ENCODE results near the gene ERC2. TPM values are rescaled to one million over a fixed set of nuclear protein-coding genes. Genes with fewer than 3 reads are reported as not detected.

ERC2 gene
- total RNA-seq, 1 donor from 2014 or later, result 0.11 TPM

- DNase-seq (ENCODE audit: low spot score in 2 of 2), result no peak
- intact Hi-C loops (cut with DNase I), result no loop called here
- H3K36me3 ChIP-seq, result no peaks in the 10 kb centered on the region
- H3K27me3 ChIP-seq, result no peaks in the 10 kb centered on the region
- H3K4me3 ChIP-seq, result no peak overlapping the region
- TF ChIP-seq, protein P1, sequence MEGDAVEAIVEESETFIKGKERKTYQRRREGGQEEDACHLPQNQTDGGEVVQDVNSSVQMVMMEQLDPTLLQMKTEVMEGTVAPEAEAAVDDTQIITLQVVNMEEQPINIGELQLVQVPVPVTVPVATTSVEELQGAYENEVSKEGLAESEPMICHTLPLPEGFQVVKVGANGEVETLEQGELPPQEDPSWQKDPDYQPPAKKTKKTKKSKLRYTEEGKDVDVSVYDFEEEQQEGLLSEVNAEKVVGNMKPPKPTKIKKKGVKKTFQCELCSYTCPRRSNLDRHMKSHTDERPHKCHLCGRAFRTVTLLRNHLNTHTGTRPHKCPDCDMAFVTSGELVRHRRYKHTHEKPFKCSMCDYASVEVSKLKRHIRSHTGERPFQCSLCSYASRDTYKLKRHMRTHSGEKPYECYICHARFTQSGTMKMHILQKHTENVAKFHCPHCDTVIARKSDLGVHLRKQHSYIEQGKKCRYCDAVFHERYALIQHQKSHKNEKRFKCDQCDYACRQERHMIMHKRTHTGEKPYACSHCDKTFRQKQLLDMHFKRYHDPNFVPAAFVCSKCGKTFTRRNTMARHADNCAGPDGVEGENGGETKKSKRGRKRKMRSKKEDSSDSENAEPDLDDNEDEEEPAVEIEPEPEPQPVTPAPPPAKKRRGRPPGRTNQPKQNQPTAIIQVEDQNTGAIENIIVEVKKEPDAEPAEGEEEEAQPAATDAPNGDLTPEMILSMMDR (IDR thresholded peaks at IDR 0.05), result no peak
- no peaks in the 10 kb centered on the region for H3K4me1 ChIP-seq
- no peaks in the 10 kb centered on the region for H3K9me3 ChIP-seq
- H3K27ac ChIP-seq, result no peak overlapping the region
These were observed 234.5 kb downstream of the ERC2 start for GRCh38 chr3:56233742-56234141.

GRCh38 chr3:56229311-56229710, 239.0 kb downstream of the ERC2 start:
- intact Hi-C loops (cut with DNase I), result no loop called here
- H3K4me1 ChIP-seq, result no peaks in the 10 kb centered on the region
- no peaks in the 10 kb centered on the region for H3K36me3 ChIP-seq
- TF ChIP-seq, protein P1 (IDR thresholded peaks at IDR 0.05), result no peak
- no peak overlapping the region for H3K4me3 ChIP-seq
- no peak overlapping the region for H3K27ac ChIP-seq
- H3K27me3 ChIP-seq, result no peaks in the 10 kb centered on the region
- H3K9me3 ChIP-seq, result no peaks in the 10 kb centered on the region
- DNase-seq (ENCODE audit: low spot score in 2 of 2), result no peak

DNA sequence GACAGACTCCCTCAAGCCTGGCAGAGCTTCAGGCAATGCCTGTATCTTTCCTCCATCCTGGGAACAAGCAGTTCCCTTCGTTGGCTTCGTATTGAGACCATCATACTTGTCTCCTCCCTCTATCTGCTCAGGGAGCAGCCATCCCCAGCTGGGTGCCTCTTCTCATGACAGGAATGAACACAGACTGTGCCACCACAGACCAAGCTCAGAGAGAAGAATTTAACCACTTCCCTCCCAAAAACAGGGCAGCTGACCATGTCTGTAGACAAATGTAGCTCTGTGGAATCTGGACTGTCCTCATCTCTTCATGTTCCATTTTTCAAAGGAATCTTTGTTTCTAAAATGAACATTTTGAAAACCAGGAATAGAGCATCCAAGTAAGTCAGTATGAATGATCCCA, 245.4 kb downstream of the ERC2 start:
- intact Hi-C loops (cut with DNase I), result no loop called here
- H3K4me3 ChIP-seq, result no peak overlapping the region
- TF ChIP-seq, protein P1 (IDR thresholded peaks at IDR 0.05), result no peak

DNA sequence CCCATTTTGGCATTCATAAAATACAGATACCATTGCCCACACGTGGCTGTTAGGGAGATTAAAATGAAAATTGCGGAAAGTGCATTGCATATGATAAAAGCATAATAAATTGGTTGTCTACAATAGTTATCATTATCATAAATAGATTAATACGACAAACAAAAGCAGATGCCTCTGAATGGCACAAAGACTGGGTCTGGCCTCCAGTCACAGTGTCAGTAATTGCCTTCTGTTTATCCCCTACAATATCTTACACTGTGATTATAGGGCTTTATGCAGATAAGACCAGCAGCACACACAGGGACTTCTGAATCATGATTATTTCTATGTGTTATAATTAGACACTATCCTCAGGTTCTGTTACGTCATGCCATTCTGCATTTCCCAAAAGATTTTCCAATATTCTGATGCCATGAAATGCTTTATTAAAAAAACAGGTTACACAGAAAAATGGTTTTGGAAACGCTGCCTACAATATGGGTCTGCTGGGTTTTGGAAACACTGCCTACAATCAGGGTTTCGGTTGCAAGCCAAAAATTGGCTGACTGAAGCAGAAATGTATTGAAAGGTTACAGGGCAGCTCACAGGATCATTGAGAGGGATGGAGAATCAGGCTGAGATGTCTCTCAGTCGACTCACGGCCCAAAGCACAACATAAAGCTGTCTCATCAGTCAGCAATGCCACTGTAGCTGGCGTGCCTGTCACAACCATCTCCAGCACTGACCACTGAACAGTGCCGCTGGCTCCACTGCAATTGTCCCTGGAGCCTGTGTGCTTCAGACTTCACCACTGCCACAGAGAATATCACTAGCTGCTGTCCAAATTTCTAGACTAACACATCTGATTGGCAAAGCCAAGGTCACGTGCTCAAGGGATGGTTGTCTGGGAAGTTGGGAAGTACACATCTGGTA, 248.1 kb downstream of the ERC2 start:
- DNase-seq (ENCODE audit: low spot score in 2 of 2), result no peak
- intact Hi-C loops (cut with DNase I), result no loop called here
- Histone ChIP-seq H3K9me3 (no peaks in the 10 kb centered on the region), H3K4me3 (no peak overlapping the region), H3K27me3 (no peaks in the 10 kb centered on the region), H3K27ac (no peak overlapping the region), H3K4me1 (no peaks in the 10 kb centered on the region), H3K36me3 (no peaks in the 10 kb centered on the region)
- TF ChIP-seq, protein P1 (IDR thresholded peaks at IDR 0.05), result no peak

More for the DNA sequence above, 245.4 kb downstream of the ERC2 start:
- Histone ChIP-seq H3K27ac (no peak overlapping the region), H3K9me3 (no peaks in the 10 kb centered on the region), H3K36me3 (no peaks in the 10 kb centered on the region), H3K27me3 (no peaks in the 10 kb centered on the region), H3K4me1 (no peaks in the 10 kb centered on the region)
- no peak for DNase-seq (ENCODE audit: low spot score in 2 of 2)

DNA sequence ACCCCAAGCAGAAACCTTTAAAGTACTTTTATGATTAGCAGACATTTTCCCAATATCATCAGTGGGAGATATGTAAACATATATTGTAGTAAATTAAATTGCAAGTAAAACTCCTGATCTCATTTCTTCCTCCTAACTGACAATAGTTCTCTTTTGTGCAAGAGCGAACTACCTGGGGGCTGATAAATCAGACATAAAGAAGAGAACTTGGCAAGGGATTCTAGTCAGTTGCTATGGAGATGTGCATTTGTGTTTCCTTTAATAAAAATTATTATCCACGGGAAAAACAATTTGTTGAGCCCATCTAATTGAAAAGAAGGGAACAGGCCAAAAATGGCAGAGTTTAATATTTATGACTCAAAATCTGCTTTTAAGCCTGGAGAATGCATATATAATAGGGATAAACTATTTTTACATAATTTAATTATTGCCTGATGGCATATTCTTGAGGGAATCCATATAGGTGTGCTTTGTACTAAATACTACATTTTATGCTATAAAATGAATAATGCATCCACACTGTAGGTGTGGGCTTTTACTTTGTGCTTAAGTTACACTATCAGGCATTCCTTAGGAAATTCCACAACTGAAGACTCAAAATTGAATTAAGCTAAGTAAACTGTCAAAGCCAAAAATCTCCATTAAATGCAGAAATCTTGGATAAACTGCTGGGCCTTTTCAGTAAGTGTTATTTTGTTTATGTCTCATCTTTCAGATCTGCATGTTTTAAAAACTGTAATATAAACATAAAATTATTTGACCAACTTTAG, 258.1 kb downstream of the ERC2 start:
- TF ChIP-seq, protein P1 (IDR thresholded peaks at IDR 0.05), result no peak
- Histone ChIP-seq H3K36me3 (no peaks in the 10 kb centered on the region), H3K4me3 (no peak overlapping the region), H3K27ac (no peak overlapping the region), H3K4me1 (no peaks in the 10 kb centered on the region), H3K27me3 (no peaks in the 10 kb centered on the region), H3K9me3 (no peaks in the 10 kb centered on the region)
- no peak for DNase-seq (ENCODE audit: low spot score in 2 of 2)
- intact Hi-C loops (cut with DNase I), result no loop called here
